22Rv1 (cell line): ENCODE data around the gene PPRC1.

Experiments used
- CTCF ChIP-seq: fragments of 450-650 bp; IDR thresholded peaks from 2 replicates; pipeline ENCODE4 v1.5.1; 2017; ENCODE audit warnings: mild to moderate bottlenecking
- ZFX ChIP-seq: fragments of 450-650 bp; IDR thresholded peaks from 2 replicates; pipeline ENCODE4 v1.6.1; 2017; ENCODE audit warnings: antibody characterized with exemption, borderline replicate concordance

DNA sequence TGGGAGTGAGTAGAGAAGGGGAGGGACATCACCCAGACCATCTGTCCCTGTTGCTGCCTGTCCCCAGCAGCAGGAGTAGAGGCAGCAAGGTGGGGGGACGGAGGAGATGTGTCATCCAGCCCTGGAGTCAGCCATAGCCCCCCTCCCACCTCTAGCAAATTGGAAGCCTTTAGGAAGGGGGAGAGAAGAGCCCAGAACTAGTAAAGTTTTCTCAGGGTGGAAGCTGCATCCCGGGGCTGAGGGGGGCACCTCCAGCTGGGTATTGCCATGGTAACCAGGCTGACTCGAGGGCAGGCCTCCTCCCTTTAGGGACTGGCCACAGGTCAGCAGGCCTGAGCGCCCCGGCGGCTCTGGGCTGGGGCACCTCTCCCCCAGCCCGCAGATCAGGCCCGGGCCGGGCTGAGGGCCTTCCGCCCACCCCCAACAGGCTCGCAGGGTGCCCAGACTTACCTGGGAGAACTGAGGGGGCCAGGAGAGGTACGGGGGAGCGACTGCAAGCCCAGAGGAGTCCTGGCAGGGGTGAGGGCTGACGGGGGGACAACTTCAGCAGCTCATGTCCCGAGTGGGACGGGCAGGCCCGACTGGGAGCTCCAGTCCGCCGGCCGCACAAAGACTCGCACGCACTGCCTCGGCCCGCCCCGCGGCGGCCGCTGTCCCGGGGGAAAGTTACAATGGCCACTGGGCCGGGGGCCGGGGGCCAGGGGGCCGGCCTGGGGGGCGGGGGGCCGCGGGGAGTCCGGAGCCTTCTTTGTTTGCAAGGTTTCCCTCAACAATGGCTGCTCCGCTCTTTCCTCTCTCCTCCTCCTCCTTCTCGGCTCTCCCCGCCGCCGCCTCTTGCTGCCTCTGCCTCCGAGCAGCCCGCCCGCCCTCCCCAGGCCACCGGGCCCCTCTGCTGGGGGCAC, 18.6 kb upstream of the PPRC1 start:
- TF ChIP-seq CTCF (no peak), ZFX (no peak)
